ENCODE measurements around the gene SIX1.

- TF ChIP-seq EZH2 (IDR thresholded peaks at IDR 0.05; ENCODE audit: insufficient read depth, poor library complexity, severe bottlenecking) (no peak), EZH2phosphoT487 (IDR thresholded peaks at IDR 0.05; ENCODE audit: insufficient read depth, low read depth) (no peak)
Observed at GRCh38 chr14:60655119-60655897, 6.0 kb upstream of the SIX1 start.
